ENCODE measurements around the gene GGCX. TPM values are rescaled to one million over a fixed set of nuclear protein-coding genes. Genes with fewer than 3 reads are reported as not detected.
"Not testable (repeated sequence)": the region's sequence is repeated elsewhere in the genome, so short reads cannot be mapped to it uniquely, and the experiment has no call there.

GGCX gene
- total RNA-seq, 4 donors from 2014 or later = 7.9 to 31.3 (median 23.5) TPM

DNA sequence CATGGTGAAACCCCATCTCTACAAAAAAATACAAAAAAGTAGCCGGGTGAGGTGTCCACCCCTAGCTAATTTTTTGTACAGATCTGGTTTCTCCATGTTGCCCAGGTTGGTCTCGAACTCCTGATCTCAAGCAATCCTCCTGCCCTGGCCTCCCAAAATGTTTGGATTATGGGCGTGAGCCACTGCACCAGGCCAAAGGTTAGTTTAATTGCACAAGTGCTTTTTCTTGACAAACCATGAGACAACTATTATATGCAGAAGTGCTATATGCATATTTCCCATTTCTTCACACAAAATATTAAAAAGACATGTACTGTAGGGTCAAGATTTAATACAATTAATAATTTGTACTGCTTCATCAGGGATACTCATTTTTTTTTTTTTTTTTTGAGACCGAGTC is 5.0 kb upstream of the GGCX start:
- in situ Hi-C loops (cut with MboI; ENCODE audit: low pct_ligation_motif_present in 1 of 4, low pct_unique_long_range_greater_than_20kb in 1 of 4, low sequenced_read_pairs in 3 of 4) = no loop called here
- Histone ChIP-seq H3K27me3 (no peaks in the 10 kb centered on the region), H3K9me3 (no peaks in the 10 kb centered on the region), H3K36me3 (no peaks in the 10 kb centered on the region), H3K4me3 (no peak overlapping the region), H3K4me1 (peaks cover 0 to 6% (median 4%) of the 10 kb centered on the region in 4 donors), H3K27ac (no peak overlapping the region)
- TF ChIP-seq POLR2AphosphoS5 (IDR thresholded peaks at IDR 0.05) (no peak), POLR2A (IDR thresholded peaks at IDR 0.05) (no peak)
- intact Hi-C loops (cut with DNase I; ENCODE audit: low total_unique reads) = no loop called here
- no peak for DNase-seq
- WGBS, 2 donors (ENCODE audit: low coverage in 1 of 2) = 78 to 80% methylated on average over 3 to 4 of the region's 4 CpGs

DNA sequence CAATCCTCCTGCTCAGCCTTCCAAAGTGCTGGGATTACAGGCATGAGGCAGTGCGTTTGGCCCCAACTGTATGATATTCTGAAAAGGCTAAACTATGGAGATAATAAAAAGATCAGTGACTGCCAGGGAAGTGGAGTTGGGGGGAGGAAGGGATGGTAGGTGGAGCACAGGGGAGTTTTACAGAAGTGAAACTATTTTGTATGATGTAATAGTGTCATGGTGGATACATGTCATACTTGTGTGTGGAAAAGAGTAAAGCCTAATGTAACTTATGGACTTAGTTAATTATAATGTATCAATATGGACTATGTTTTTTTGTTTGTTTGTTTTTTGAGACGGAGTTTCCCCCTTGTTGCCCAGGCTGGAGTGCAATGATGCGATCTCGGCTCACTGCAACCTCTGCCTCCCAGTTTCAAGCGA is 2.9 kb upstream of the GGCX start:
- 74 to 92% methylated on average over 4 to 5 of the region's 5 CpGs for WGBS, 2 donors (ENCODE audit: low coverage in 1 of 2)
- no peaks in the 10 kb centered on the region for H3K36me3 ChIP-seq
- no peak overlapping the region for H3K27ac ChIP-seq
- TF ChIP-seq CTCF (IDR thresholded peaks at IDR 0.05) (no peak), POLR2AphosphoS5 (IDR thresholded peaks at IDR 0.05) (no peak), EP300 (IDR thresholded peaks at IDR 0.05; ENCODE audit: low read depth) (no peak), POLR2A (IDR thresholded peaks at IDR 0.05) (no peak)
- in situ Hi-C loops (cut with MboI; ENCODE audit: low pct_ligation_motif_present in 1 of 4, low pct_unique_long_range_greater_than_20kb in 1 of 4, low sequenced_read_pairs in 3 of 4) (no loop called here), intact Hi-C loops (cut with DNase I; ENCODE audit: low total_unique reads) (no loop called here)
- no peaks in the 10 kb centered on the region for H3K9me3 ChIP-seq
- peaks cover 9 to 23% (median 13%) of the 10 kb centered on the region in 4 donors for H3K4me1 ChIP-seq
- DNase-seq = no peak
- H3K27me3 ChIP-seq = no peaks in the 10 kb centered on the region
- no peak overlapping the region for H3K4me3 ChIP-seq

- H3K36me3 ChIP-seq = no peaks in the 10 kb centered on the region
- H3K4me3 ChIP-seq = peak overlapping the region; percentile 17 to 83 (median 76)
- H3K9me3 ChIP-seq = no peaks in the 10 kb centered on the region
- in situ Hi-C loops (cut with MboI; ENCODE audit: low pct_ligation_motif_present in 1 of 4, low pct_unique_long_range_greater_than_20kb in 1 of 4, low sequenced_read_pairs in 3 of 4) (no loop called here), intact Hi-C loops (cut with DNase I; ENCODE audit: low total_unique reads) (no loop called here)
- no peaks in the 10 kb centered on the region for H3K27me3 ChIP-seq
- H3K4me1 ChIP-seq = peaks cover 9 to 28% (median 13%) of the 10 kb centered on the region in 4 donors
- WGBS, 2 donors (ENCODE audit: low coverage in 1 of 2) = 5% methylated on average over 14 of the region's 14 CpGs; no CpG with 5 or more reads in 1 of the 2 donors
- H3K27ac ChIP-seq = peak overlapping the region; percentile 86 to 92 (median 90)
- TF ChIP-seq POLR2AphosphoS5 (IDR thresholded peaks at IDR 0.05) (no peak), POLR2A (IDR thresholded peaks at IDR 0.05) (no peak), EP300 (IDR thresholded peaks at IDR 0.05; ENCODE audit: low read depth) (no peak), CTCF (IDR thresholded peaks at IDR 0.05) (no peak)
- no peak for DNase-seq
These were observed 447 bp downstream of the GGCX start for GRCh38 chr2:85560812-85561279.

- intact Hi-C loops (cut with DNase I; ENCODE audit: low total_unique reads); in situ Hi-C loops (cut with MboI; ENCODE audit: low pct_ligation_motif_present in 1 of 4, low pct_unique_long_range_greater_than_20kb in 1 of 4, low sequenced_read_pairs in 3 of 4); H3K27me3 ChIP-seq; DNase-seq; H3K36me3 ChIP-seq; H3K9me3 ChIP-seq: not testable (repeated sequence)
- Histone ChIP-seq H3K4me3 (peak overlapping the region in 3 of 4 donors; percentile 71 to 83 (median 81)), H3K4me1 (peaks cover 9 to 28% (median 13%) of the 10 kb centered on the region in 4 donors), H3K27ac (peak overlapping the region; percentile 86 to 92 (median 90))
- WGBS, 2 donors (ENCODE audit: low coverage in 1 of 2) = 79 to 85% methylated on average over 12 of the region's 12 CpGs
These were observed 928 bp downstream of the GGCX start for GRCh38 chr2:85560403-85560726.

- intact Hi-C loops (cut with DNase I; ENCODE audit: low total_unique reads) (no loop called here), in situ Hi-C loops (cut with MboI; ENCODE audit: low pct_ligation_motif_present in 1 of 4, low pct_unique_long_range_greater_than_20kb in 1 of 4, low sequenced_read_pairs in 3 of 4) (loop anchor here in 1 of 4 donors (5.0 kb wide), 1 partner anchor 136 kb away; no protein-coding TSS in a partner anchor)
- Histone ChIP-seq H3K27me3 (no peaks in the 10 kb centered on the region), H3K4me3 (no peak overlapping the region), H3K9me3 (no peaks in the 10 kb centered on the region), H3K36me3 (peaks cover 0 to 14% (median 3%) of the 10 kb centered on the region in 4 donors), H3K4me1 (peaks cover 9 to 28% (median 13%) of the 10 kb centered on the region in 4 donors), H3K27ac (no peak overlapping the region)
- TF ChIP-seq CTCF (IDR thresholded peaks at IDR 0.05) = no peak
- TF ChIP-seq POLR2A (IDR thresholded peaks at IDR 0.05) = no peak
- TF ChIP-seq POLR2AphosphoS5 (IDR thresholded peaks at IDR 0.05) = no peak
- TF ChIP-seq EP300 (IDR thresholded peaks at IDR 0.05; ENCODE audit: low read depth) = no peak
- WGBS, 2 donors (ENCODE audit: low coverage in 1 of 2) = 95 to 100% methylated on average over 1 of the region's 1 CpG
- DNase-seq = no peak
These were observed 3.1 kb downstream of the GGCX start for GRCh38 chr2:85558160-85558559.
